OCI-LY7 (cell line): Measurements from ENCODE around the gene SEL1L2. TPM values are rescaled to one million over a fixed set of nuclear protein-coding genes. Genes with fewer than 3 reads are reported as not detected.

Experiments used
- BruUV-seq: library from RNA; stranded (reverse); fragments of 400-500 nt; replicated peaks from 2 replicates; lab custom pipeline; 2021; lab: Mats Ljungman, UMichigan
- CTCF ChIA-PET: fragments of 300-600 bp; sonication (Branson Sonifier 250); formaldehyde crosslinking; loops from one replicate; lab custom pipeline; 2022; ENCODE audit warnings: antibody characterized with exemption; ENCODE audit not compliant: unreplicated experiment; lab: Charles Lee
- POLR2A ChIA-PET: fragments of 300-600 bp; sonication (Branson Sonifier 250); formaldehyde crosslinking; loops from one replicate; lab custom pipeline; 2022; ENCODE audit warnings: antibody characterized with exemption; lab: Charles Lee
- DNase-seq: peaks from one replicate; pipeline ENCODE4 v3.0.0-alpha.2; 2015; ENCODE audit warnings: low spot score
- H2AFZ ChIP-seq: fragments of 200-600 bp; sonication (generic), shearing (Covaris generic); 2 replicates; pipeline ENCODE4 v1.6.1; 2014; ENCODE audit warnings: mild to moderate bottlenecking, antibody characterized with exemption, low read length, moderate library complexity
- H3K27ac ChIP-seq: fragments of 200-600 bp; sonication (generic); 2 replicates; pipeline ENCODE4 v1.5.1; 2014; ENCODE audit warnings: mixed run types, low read depth, mild to moderate bottlenecking, moderate library complexity, low read length, inconsistent platforms; ENCODE audit not compliant: poor library complexity, severe bottlenecking
- H3K36me3 ChIP-seq: fragments of 200-600 bp; sonication (generic); 2 replicates; pipeline ENCODE4 v1.6.1; 2014; ENCODE audit warnings: mild to moderate bottlenecking, antibody characterized with exemption, low read length, moderate library complexity, mixed read lengths; ENCODE audit not compliant: insufficient read depth
- H3K4me1 ChIP-seq: fragments of 200-600 bp; sonication (generic); 2 replicates; pipeline ENCODE4 v1.5.1; 2014; ENCODE audit warnings: mild to moderate bottlenecking, low read length; ENCODE audit not compliant: insufficient read depth, poor library complexity, severe bottlenecking
- H3K4me2 ChIP-seq: fragments of 200-600 bp; sonication (generic); 2 replicates; pipeline ENCODE4 v1.6.1; 2014; ENCODE audit warnings: mild to moderate bottlenecking, low read length
- H3K4me3 ChIP-seq: fragments of 200-600 bp; sonication (generic); 2 replicates; pipeline ENCODE4 v1.5.1; 2014; ENCODE audit warnings: mild to moderate bottlenecking, low read depth, low read length; ENCODE audit not compliant: poor library complexity, severe bottlenecking
- H3K79me2 ChIP-seq: fragments of 200-600 bp; sonication (generic); 2 replicates; pipeline ENCODE4 v1.6.1; 2016; ENCODE audit warnings: low read depth, mild to moderate bottlenecking, low read length, moderate library complexity, mixed read lengths; ENCODE audit not compliant: insufficient read depth
- H3K9me2 ChIP-seq: fragments of 200-600 bp; sonication (generic); 2 replicates; pipeline ENCODE4 v1.6.1; 2016; ENCODE audit warnings: mild to moderate bottlenecking, low read length, mixed read lengths; ENCODE audit not compliant: insufficient read depth
- H3K9me3 ChIP-seq: fragments of 200-600 bp; sonication (generic); 2 replicates; pipeline ENCODE4 v1.6.1; 2014; ENCODE audit warnings: mild to moderate bottlenecking, mixed run types, low read length, mixed read lengths
- H4K20me1 ChIP-seq: fragments of 200-600 bp; sonication (generic); 2 replicates; pipeline ENCODE4 v1.6.1; 2014; ENCODE audit warnings: mild to moderate bottlenecking, antibody characterized with exemption, low read length, moderate library complexity, mixed read lengths; ENCODE audit not compliant: insufficient read depth
- CTCF ChIP-seq: fragments of 200-600 bp; sonication (generic); conservative IDR thresholded peaks from 2 replicates; pipeline ENCODE4 v1.5.1; 2014; ENCODE audit warnings: mild to moderate bottlenecking, antibody characterized with exemption, low read length, moderate library complexity, mixed read lengths
- EZH2phosphoT487 ChIP-seq: fragments of 200-600 bp; sonication (generic); IDR thresholded peaks from 2 replicates; pipeline ENCODE4 v1.6.1; 2018; ENCODE audit warnings: low read depth, borderline replicate concordance, mild to moderate bottlenecking, mixed run types, antibody characterized with exemption, low read length, moderate library complexity, mixed read lengths
- intact Hi-C: fragments of 100-400 bp; cut with micrococcal nuclease; formaldehyde crosslinking; loops from one replicate; pipeline ENCODE4 v1.10.0; 2022; ENCODE audit not compliant: unreplicated experiment
- total RNA-seq, 2 experiments: library from RNA; depleted of rRNA in 1 of 2; stranded (reverse); fragments of >200 nt in 1 of 2; shearing (Covaris generic) in 1 of 2; gene quantifications; 2 replicates each; pipeline ENCODE4 v1.2.3, GENCODE V29; 2014 to 2022

SEL1L2 gene
- total RNA-seq, 2 experiments from 2014 or later = not detected

GRCh38 chr20:14030991-14031390, 40.6 kb upstream of the SEL1L2 start:
- H3K9me2 ChIP-seq = no peaks in the 10 kb centered on the region
- H3K4me2 ChIP-seq = no peak overlapping the region
- no peaks in the 10 kb centered on the region for H3K79me2 ChIP-seq
- TF ChIP-seq EZH2phosphoT487 (no peak), CTCF (no peak)
- H3K4me3 ChIP-seq = no peak overlapping the region
- ChIA-PET POLR2A (no interaction called here), CTCF (no interaction called here)
- H3K27ac ChIP-seq = no peak overlapping the region
- H3K36me3 ChIP-seq = no peaks in the 10 kb centered on the region
- H2AFZ ChIP-seq = no peak overlapping the region
- no peaks in the 10 kb centered on the region for H3K4me1 ChIP-seq
- no peaks in the 10 kb centered on the region for H3K9me3 ChIP-seq
- BruUV-seq = no TSS peak
- no peaks in the 10 kb centered on the region for H4K20me1 ChIP-seq
- intact Hi-C loops = no loop called here
- no peak for DNase-seq

- Histone ChIP-seq H3K9me3 (0 out of 2 replicates have a peak, but pooled peaks cover 11% of the 10 kb centered on the region), H3K4me2 (no peak overlapping the region), H3K79me2 (no peaks in the 10 kb centered on the region), H3K4me3 (no peak overlapping the region), H2AFZ (no peak overlapping the region), H3K4me1 (no peaks in the 10 kb centered on the region), H4K20me1 (no peaks in the 10 kb centered on the region), H3K27ac (no peak overlapping the region), H3K36me3 (no peaks in the 10 kb centered on the region), H3K9me2 (no peaks in the 10 kb centered on the region)
- CTCF ChIA-PET = no interaction called here
- intact Hi-C loops = no loop called here
- no TSS peak for BruUV-seq
- POLR2A ChIA-PET = no interaction called here
- DNase-seq = no peak
- TF ChIP-seq CTCF (no peak), EZH2phosphoT487 (no peak)
Observed at GRCh38 chr20:14012671-14013070, 22.3 kb upstream of the SEL1L2 start.

GRCh38 chr20:14009208-14009607, 18.8 kb upstream of the SEL1L2 start:
- no peak overlapping the region for H2AFZ ChIP-seq
- H3K4me1 ChIP-seq = no peaks in the 10 kb centered on the region
- no TSS peak for BruUV-seq
- ChIA-PET POLR2A (no interaction called here), CTCF (no interaction called here)
- no peak overlapping the region for H3K4me3 ChIP-seq
- H3K4me2 ChIP-seq = no peak overlapping the region
- no peaks in the 10 kb centered on the region for H3K9me3 ChIP-seq
- no peaks in the 10 kb centered on the region for H3K79me2 ChIP-seq
- intact Hi-C loops = no loop called here
- H4K20me1 ChIP-seq = no peaks in the 10 kb centered on the region
- no peak for TF ChIP-seq EZH2phosphoT487
- no peak for TF ChIP-seq CTCF
- no peak overlapping the region for H3K27ac ChIP-seq
- no peaks in the 10 kb centered on the region for H3K9me2 ChIP-seq
- no peaks in the 10 kb centered on the region for H3K36me3 ChIP-seq
- DNase-seq = no peak
